Body of pancreas (tissue), 4 donors: Measurements from ENCODE around the gene SEMA4C. TPM values are rescaled to one million over a fixed set of nuclear protein-coding genes. Genes with fewer than 3 reads are reported as not detected.

ENCODE experiments used
- ATAC-seq: fragments of 150-250 bp; one replicate; pipeline ENCODE4 v1.9.1; 2016
- DNase-seq, 4 donors: peaks; one replicate each; pipeline ENCODE4 v3.0.0-alpha.2; 2019
- H3K27ac ChIP-seq, 4 donors: fragments of 200-600 bp; sonication (generic); 1 replicate in 3 of 4; 2 replicates in 1 of 4; pipeline versions ENCODE4 v1.5.1 to v1.6.1; 2016 to 2019; ENCODE audit warnings: mild to moderate bottlenecking in 1 of 4, mixed read lengths in 1 of 4, moderate library complexity in 1 of 4
- H3K27me3 ChIP-seq, 2 donors: fragments of 200-600 bp; sonication (generic); one replicate each; pipeline ENCODE4 v1.6.0; 2016; ENCODE audit warnings: mild to moderate bottlenecking in 1 of 2
- H3K36me3 ChIP-seq, 2 donors: fragments of 200-600 bp; sonication (generic); replicated peaks in 1 of 2; 2 replicates each; pipeline ENCODE4 v1.5.1; 2016; ENCODE audit warnings: low read depth in 2 of 2; ENCODE audit not compliant: insufficient read depth in 1 of 2
- H3K4me1 ChIP-seq: fragments of 200-600 bp; sonication (generic); one replicate; pipeline ENCODE4 v1.6.0; 2016
- H3K4me3 ChIP-seq, 2 donors: fragments of 200-600 bp; sonication (generic); 1 replicate in 1 of 2; 2 replicates in 1 of 2; pipeline ENCODE4 v1.5.1; 2016 to 2019
- H3K9me3 ChIP-seq, 3 donors: fragments of 200-600 bp; sonication (generic); 1 replicate in 2 of 3; 2 replicates in 1 of 3; pipeline ENCODE4 v1.5.1; 2016
- CTCF ChIP-seq, 7 experiments: fragments of 450-650 bp in 4 of 7; fragments of 200-600 bp in 3 of 7; sonication (generic) in 3 of 7; IDR thresholded peaks; one replicate each; pipeline ENCODE4 v1.5.1; 2016 to 2019; ENCODE audit warnings: antibody characterized with exemption in 7 of 7
- POLR2A ChIP-seq, 3 donors: fragments of 450-650 bp; IDR thresholded peaks; one replicate each; pipeline ENCODE4 v1.6.1; 2016; ENCODE audit warnings: antibody characterized with exemption in 3 of 3, mild to moderate bottlenecking in 2 of 3
- WGBS, 2 donors: methylation state at CpG; one replicate each; pipeline ENCODE4 v1.1.5; 2017; 5-methylcytosine and 5-hydroxymethylcytosine counted together
- intact Hi-C: fragments of 100-400 bp; cut with DNase I; formaldehyde crosslinking; loops from one replicate; pipeline ENCODE4 v1.15.1; 2023
- total RNA-seq, 2 donors: library from RNA; depleted of rRNA; stranded (reverse); fragments of >200 nt; gene quantifications; one replicate each; pipeline ENCODE4 v1.1.0, GENCODE V29; 2016

SEMA4C gene
- total RNA-seq, 2 donors from 2014 or later, result 11.2 to 13.7 TPM

- 79 to 88% methylated on average over 2 to 7 of the region's 7 CpGs for WGBS, 2 donors
- H3K36me3 ChIP-seq, result no peaks in the 10 kb centered on the region
- H3K4me1 ChIP-seq, result peaks cover 19% of the 10 kb centered on the region
- ATAC-seq (no peak), DNase-seq (no peak)
- intact Hi-C loops, result no loop called here
- TF ChIP-seq CTCF (IDR thresholded peaks at IDR 0.05) (no peak), POLR2A (IDR thresholded peaks at IDR 0.05) (no peak)
- no peak overlapping the region for H3K27ac ChIP-seq
- no peaks in the 10 kb centered on the region for H3K9me3 ChIP-seq
- no peaks in the 10 kb centered on the region for H3K27me3 ChIP-seq
- no peak overlapping the region for H3K4me3 ChIP-seq
Observed at GRCh38 chr2:96878171-96878570, 8.3 kb upstream of the SEMA4C start.

- intact Hi-C loops, result no loop called here
- H3K4me3 ChIP-seq, result no peak overlapping the region
- TF ChIP-seq POLR2A (IDR thresholded peaks at IDR 0.05), result no peak
- no peak for TF ChIP-seq CTCF (IDR thresholded peaks at IDR 0.05)
- DNase-seq (no peak), ATAC-seq (no peak)
- no peaks in the 10 kb centered on the region for H3K9me3 ChIP-seq
- peaks cover 25% of the 10 kb centered on the region for H3K4me1 ChIP-seq
- 81 to 92% methylated on average over 12 to 15 of the region's 15 CpGs for WGBS, 2 donors
- no peaks in the 10 kb centered on the region for H3K27me3 ChIP-seq
- H3K27ac ChIP-seq, result no peak overlapping the region
- H3K36me3 ChIP-seq, result no peaks in the 10 kb centered on the region
Observed at GRCh38 chr2:96877631-96878092, 7.8 kb upstream of the SEMA4C start.

- peaks cover 27% of the 10 kb centered on the region for H3K4me1 ChIP-seq
- no peak for TF ChIP-seq CTCF (IDR thresholded peaks at IDR 0.05)
- TF ChIP-seq POLR2A (IDR thresholded peaks at IDR 0.05), result no peak
- H3K4me3 ChIP-seq, result no peak overlapping the region
- H3K9me3 ChIP-seq, result no peaks in the 10 kb centered on the region
- intact Hi-C loops, result no loop called here
- H3K36me3 ChIP-seq, result no peaks in the 10 kb centered on the region
- ATAC-seq (no peak), DNase-seq (no peak)
- no peak overlapping the region for H3K27ac ChIP-seq
- WGBS, 2 donors, result 74 to 82% methylated on average over 5 to 6 of the region's 6 CpGs
- no peaks in the 10 kb centered on the region for H3K27me3 ChIP-seq
Observed at GRCh38 chr2:96877042-96877451, 7.2 kb upstream of the SEMA4C start.

GRCh38 chr2:96876269-96877041, 6.6 kb upstream of the SEMA4C start:
- peaks cover 27% of the 10 kb centered on the region for H3K4me1 ChIP-seq
- TF ChIP-seq POLR2A (IDR thresholded peaks at IDR 0.05) (no peak), CTCF (IDR thresholded peaks at IDR 0.05) (no peak)
- no peaks in the 10 kb centered on the region for H3K9me3 ChIP-seq
- H3K27ac ChIP-seq, result no peak overlapping the region
- no peaks in the 10 kb centered on the region for H3K36me3 ChIP-seq
- DNase-seq (no peak), ATAC-seq (no peak)
- WGBS, 2 donors, result 79 to 88% methylated on average over 14 to 16 of the region's 16 CpGs
- intact Hi-C loops, result no loop called here
- H3K4me3 ChIP-seq, result no peak overlapping the region
- H3K27me3 ChIP-seq, result no peaks in the 10 kb centered on the region
